SIG-M5 treated with dmso at 0.1 percent for 504 hours (cell line): ENCODE measurements around the gene EPHA7.

Experiments used
- DNase-seq: peaks from one replicate; lab custom pipeline; 2025; ENCODE audit not compliant: unreplicated experiment; lab: John Stamatoyannopoulos, UW

EPHA7 gene

DNA sequence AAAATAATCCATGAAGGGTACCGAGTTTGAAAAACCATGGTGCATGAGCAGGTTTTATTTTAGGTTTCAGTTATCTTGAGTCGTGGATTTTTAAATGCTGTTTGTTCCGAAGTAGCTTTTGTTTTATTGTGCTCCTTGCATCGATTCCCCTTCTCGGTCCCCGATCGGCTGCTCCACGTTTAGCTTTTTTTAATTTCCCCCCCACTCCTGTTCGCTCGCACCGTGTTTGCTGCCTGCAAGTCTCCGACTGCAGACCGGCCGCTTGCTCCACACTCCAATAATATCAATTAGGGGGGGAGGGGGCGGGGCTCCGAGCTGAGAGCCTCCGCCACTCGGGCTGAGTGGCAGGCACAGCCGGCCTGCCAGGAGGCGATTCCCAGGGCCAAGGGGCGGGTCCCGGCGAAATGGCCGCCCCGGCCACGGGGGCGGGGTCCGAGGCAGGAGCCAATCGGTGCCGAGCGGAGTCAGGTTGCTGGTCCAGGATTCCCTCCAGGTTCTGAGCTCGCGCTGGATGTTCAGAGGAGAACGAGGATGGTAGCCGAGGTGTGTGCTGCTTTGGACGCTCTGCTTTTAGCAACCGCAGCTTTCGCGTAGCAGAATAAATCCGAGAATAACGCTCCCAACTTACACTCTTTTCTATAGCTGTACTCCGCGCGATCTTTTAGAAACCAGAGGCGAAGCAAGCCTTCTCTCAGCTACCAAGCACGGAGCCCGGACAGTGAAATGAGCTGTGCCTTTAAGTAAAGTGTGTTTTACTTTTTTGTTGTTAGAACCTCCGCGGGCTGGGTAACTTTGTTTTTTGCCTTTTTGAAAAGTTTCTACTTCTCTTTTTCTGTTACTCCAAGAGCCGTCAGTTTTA is at the start of gene EPHA7:
EPHA7 (minus strand) TSS at position 256 of the 859 bp plus-strand sequence; CDS start at position 38, 218 bp downstream.
- peak; percentile 60 for DNase-seq

DNA sequence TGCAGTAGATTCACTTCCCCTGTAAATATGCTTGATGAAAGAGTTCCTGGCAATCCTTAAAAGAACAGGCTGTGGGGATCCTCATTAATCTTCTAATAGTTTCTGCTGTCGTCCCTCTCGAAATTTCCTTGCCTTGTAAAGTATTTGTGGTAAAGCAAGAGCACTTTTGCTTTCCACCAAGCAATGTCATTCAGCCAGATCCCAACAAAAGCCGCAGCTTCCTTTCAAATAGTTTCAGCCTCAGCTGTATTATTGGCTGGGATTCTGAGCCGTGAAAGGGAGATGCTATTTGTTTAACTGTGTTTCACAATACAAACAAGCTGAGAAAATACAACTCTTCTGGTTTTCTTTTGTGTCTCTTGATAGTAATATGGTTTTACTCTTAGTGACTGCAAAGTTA is 48.9 kb upstream of the EPHA7 start:
- no peak for DNase-seq

DNA sequence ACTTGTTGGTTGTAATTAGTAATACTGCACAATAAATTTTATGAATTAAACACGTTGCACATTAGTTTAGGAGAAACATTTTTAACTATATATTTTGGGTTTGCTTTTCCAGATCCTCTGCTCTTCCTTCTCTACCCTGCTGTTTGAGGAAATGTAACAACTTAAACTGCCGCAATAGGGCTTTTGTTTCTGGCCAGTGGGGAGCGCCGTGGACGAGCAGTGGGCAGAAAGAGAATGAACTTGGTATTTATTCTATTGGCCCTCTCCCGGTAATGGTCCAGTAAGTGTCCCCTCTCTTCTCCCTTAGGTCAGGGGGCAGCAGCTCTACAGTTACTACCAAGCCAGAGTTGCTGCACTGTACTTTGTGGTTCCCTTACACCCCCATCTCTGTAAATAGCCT is 35.2 kb upstream of the EPHA7 start:
- DNase-seq: no peak

DNA sequence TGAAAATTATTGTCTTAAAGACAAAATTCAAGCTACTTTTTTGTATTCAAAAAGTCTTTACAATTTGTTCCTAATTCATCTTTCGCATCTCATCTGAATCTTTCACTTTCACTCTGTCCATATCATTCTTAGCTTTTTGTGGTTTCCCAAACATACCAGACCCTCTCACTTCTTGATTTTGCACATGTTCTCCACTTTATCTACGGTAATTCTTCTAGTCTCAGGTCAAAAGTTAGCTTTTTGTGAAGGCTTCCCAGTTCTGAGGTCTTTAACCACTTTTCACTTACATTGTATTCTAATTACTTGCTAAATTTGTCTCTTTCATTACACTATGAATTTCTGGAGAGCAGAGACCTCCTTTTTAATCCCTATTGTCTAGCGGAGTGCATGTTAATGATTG is 34.6 kb upstream of the EPHA7 start:
- no peak for DNase-seq

GRCh38 chr6:93447874-93448273 is 28.5 kb upstream of the EPHA7 start:
- no peak for DNase-seq

GRCh38 chr6:93437491-93437890 is 18.1 kb upstream of the EPHA7 start:
- no peak for DNase-seq

DNA sequence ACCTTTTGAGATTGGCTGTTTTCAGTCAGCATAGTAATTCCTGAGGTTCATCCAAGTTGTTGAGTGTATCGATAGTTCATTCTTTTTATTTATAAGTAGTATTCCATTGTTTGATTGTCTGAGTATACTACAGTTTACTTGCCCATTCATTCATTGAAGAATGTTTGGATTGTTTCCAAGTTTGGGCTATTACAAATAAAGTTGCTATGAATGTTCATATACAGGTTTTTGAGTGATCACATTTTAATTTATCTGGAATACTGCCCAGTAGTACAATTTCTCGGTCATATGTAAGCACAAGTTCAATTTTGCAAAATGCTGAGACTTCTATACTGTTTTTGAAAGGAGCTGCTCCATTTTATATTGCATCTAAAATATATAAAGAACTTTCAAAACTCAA is 14.2 kb upstream of the EPHA7 start:
- no peak for DNase-seq

DNA sequence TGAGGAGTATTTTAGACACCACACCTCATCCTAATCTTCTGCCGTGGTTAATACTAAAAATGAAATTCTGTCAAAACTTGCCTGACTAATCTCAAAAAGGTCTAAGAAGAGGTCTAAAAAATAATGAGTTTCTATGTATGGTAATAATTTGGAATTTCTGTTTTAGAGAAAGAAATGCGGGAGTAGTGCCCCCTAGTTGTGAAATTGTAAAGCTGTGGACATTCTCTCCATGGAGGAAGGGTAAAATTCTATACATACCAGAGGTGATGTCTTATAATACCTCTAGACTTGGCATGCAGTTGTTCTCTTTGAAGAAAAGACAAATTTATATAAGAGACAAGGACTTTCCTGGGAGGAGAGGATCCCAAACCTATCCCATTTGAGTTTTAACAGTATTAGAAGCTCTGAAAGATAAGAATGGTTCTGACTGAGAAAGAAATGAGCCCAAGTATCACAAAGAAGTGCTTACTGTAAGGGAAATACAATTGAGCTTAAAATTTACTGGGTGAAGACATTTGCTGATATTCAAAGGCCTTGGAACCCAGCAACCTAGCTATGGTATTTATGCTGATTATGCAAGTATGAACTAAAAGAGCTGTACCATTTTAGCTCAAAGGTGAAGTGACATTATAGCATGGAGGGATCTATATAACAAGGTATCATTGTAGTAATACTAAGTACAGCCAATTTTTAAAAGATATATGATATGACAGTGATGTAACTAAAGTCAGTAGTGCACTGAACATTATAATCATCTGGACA is 5.1 kb upstream of the EPHA7 start:
- peak; percentile 5 for DNase-seq

- peak; percentile 14 for DNase-seq
These were observed 4.2 kb upstream of the EPHA7 start for GRCh38 chr6:93423542-93423941.

DNA sequence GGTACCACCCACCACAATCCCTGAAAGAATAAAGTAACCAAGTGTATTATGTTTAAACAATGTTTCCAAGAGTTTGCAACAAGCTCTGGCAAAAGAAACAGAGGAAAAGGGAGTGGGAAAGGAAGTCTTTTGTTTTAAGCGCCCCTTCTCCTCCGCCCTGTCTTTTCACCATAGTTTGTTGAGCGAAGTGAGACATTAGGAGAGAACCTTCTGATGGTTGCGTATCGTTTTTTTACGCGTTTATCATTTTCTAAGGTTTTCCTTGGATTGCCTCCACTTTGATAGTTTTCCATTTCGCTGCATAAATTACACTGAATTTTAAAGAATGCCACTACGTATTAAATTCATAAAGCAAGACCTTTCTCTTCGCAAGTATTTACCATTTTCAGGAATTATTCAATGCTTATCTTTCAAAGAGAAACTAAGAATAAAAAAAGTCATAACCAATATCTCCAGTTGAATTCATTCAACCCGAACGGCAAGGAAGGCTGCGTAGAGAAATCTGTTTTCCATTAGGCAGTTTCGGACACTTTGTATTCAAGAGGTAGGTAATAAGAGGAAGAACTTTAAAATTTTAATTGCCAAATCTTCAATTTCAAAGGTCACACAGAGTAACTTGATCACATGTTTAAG is 920 bp upstream of the EPHA7 start:
- no peak for DNase-seq

DNA sequence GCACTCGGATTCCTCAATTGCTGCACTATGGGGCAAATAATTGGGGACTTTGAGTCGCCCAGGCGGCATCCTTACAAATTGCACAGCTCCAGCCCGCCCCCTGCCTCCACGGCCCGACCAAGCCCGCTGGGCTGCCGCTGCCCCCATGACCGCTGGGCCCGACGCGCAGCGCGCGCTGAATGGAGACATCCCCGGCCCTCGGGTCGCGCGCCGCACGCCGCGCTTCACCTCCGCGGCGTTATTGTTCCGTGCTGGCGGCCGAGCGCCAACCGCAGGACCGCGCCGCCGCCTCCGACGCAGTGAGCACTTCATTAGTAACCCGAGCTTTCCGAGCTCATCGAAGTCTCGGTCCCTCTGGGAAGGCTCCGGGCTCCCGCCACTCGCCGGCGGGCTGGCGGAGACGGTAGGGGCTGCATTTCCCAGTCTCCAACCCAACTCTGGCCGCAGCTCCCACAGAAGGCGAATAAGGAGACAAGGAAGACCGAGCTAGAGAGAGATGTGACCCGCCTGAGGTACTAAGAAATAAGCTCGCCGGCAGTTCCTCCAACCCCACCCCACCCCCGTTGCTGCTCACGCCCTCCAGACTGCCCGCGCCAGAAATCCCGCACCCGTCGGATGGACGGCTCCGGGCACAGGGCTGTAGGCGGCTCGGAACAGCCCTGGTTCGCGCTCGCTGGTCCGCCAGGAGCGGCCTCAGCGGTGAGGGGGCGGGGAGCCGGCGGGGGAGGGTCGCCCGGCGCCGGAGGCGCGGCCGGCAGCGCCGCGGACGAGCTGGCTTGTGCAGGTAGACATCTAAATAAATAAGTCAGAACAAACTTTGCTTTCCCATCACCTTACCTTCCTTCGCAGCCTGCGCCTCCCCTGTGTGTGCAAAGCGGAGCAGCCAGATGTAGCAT is 703 bp downstream of the EPHA7 start:
- DNase-seq: no peak

DNA sequence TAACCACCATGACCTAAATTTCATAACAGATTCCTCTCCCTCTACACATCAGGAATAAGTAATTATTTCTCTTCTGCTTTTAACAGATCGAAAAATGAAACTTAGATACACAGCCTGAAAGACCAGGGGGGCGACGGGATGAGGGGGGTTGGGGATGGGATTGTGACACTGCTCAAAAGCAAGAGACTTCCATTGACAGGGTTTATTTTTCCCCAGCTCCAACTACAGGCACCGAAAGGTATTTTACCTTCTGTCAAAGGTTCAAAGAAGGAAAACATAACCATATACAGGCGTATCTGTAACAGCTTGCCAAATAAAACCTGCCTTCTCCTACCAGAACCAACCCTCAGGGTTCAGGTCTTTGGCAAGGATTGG is 1.3 kb downstream of the EPHA7 start:
- no peak for DNase-seq

DNA sequence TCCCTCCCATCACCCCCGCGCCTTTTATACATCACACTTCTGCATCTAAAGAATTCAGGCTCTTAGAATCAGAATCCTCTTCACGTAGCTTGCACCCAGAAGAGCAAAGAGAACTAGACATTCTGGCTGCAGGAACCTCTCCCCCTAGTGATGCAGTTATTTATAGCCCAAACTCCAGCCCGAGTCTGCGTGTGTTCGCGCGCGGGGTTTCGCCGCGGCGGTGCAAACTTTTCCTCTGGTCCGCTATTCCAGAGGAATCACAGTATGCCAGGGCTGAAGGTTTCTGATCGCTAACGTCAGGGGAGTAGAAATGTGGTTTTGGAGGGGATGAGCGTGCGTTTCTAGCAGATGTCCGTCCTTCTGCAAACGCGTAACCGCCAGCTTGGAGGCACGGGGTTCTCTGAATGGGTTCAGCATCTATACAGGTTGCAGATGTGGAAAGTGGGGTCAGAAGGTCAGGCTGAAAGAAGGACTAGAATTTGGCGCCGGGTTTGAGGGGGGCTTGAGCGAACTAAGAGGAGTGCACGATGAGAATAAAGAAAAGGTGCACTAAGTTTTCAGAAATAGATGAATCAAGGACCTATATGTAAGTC is 1.8 kb downstream of the EPHA7 start:
- DNase-seq: no peak

- no peak for DNase-seq
These were observed 2.6 kb downstream of the EPHA7 start for GRCh38 chr6:93416571-93417420.

GRCh38 chr6:93413190-93413589 is 6.2 kb downstream of the EPHA7 start:
- no peak for DNase-seq

- DNase-seq: no peak
These were observed 6.9 kb downstream of the EPHA7 start for GRCh38 chr6:93412452-93412851.

DNA sequence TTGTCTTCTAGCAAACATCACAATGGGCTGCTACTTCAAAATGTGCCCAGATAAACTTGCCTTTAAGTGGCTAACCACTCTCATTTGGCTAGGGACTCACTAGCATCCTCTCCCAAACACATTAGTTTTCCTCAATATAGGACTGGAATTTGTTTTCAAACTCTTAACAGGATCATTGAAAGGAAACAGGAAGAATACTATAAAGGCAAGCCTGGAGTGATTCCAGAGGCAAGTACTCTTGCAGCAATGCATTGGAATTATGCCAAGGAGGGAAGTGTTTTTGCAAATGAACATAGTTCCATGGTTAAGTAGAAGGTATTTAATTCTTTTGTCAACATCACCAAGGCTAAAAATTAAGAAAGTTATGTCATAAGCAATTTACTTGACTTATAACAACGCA is 12.2 kb downstream of the EPHA7 start:
- DNase-seq: no peak

DNA sequence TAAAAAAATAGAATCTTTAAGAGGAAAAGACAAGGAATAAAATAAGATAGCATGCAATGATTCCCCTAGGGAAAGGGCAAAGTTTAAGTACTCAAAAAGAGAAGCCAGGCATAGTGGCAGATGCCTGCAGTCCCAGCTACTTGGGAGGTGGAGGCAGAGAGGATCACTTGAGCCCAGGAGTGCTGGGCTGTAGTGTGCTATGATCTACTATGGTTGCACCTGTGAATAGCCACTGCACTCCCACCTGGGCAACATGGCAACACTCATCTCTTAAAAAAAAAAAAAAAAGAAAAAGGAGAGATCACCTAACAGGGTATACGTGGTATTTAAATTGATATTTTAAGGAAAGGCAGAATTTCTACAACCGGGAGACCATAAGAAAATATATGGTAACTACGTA is 16.0 kb downstream of the EPHA7 start:
- DNase-seq: no peak

DNA sequence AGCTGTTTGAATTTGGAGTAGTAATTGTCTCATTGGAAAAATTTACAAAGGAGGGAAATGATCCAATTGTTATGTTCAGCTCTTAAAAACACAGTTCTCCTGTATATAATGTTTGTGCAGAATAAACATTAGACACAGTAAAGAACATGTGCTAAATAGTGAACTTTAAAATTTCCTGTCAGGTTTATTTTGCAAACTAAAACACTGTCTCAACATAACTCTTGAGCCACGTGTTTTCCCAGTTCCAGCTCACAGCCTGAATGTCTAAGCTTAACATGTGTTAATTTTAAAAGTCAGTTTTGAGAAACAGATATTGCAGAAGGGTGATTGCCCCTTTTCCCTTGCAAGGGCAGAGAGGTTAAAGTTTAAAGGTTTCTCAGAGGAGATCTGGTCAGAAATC is 20.6 kb downstream of the EPHA7 start:
- DNase-seq: no peak

DNA sequence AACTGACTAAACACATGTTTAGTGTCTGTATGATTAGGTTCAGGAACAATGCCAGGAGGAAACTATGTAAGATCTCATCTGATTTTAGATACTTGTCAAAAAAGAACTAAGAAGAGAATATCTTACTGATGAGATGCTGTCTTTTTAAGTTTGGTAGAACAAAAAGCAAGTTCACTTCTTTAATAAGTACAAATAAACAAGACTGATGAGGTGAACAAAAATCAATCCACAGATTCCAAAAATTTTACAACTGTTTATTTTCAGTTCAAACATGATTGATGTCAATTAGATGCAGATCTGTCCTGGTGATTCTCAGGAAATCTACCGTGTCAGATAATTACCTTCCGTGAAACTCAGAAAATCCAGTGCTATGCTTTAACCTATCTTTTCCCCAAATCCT is 24.9 kb downstream of the EPHA7 start:
- DNase-seq: no peak
